ENCODE measurements around the gene ATP2B2.
"Not testable (repeated sequence)": the region's sequence is repeated elsewhere in the genome, so short reads cannot be mapped to it uniquely, and the experiment has no call there.

Gene ATP2B2

DNA sequence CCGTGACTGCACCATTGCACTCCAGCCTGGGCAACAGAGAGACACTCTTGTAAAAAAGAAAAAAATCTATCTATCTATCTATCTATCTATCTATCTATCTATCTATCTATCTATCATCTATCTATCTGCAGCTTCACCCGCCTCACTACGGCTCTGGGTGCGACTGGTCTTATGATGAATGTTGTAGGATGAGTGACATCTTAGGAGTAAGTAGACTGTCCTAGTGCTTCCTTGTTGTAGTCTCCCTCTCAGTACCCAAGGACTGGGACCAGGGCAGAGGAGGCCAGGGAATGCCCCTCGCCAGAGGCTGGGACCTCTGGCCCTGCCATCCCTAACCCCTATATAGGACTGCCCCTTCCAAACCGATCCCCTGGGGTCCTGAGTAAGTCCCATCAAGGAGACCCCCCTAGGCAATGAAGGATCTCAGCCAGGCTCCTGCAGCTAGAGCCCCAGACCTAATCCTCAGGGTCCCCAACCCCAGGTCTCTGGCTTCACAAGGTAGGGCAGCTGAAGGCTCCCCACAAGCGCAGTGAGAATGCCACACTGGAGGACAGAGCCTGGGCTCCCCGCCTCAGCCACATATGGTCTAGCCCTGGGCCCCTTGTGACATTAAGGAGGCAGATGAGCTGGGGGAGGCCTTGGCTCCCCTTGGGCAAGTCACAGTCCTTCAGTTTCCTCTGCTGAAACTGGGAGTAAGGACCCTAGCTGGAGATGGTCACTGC is 183.6 kb downstream of the ATP2B2 start:
- DNase-seq, result no peak

DNA sequence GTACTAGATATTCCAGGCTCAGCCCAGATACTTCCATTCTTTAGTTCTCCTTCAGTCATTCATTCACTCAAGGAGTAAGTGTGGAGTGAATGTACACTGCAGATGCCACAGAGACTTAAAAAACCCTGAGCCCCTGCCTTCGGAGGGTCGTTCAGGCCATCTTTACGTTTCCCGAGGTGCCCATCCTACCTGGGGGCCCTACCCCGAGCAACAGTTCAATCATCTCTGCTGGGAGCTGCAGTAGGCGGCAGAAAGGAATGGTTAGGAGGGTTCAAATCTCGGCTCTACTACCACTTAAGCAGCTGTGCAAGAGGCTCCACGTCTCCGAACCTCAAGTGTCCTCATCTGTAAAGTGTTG is 185.1 kb downstream of the ATP2B2 start:
- DNase-seq, result no peak

DNA sequence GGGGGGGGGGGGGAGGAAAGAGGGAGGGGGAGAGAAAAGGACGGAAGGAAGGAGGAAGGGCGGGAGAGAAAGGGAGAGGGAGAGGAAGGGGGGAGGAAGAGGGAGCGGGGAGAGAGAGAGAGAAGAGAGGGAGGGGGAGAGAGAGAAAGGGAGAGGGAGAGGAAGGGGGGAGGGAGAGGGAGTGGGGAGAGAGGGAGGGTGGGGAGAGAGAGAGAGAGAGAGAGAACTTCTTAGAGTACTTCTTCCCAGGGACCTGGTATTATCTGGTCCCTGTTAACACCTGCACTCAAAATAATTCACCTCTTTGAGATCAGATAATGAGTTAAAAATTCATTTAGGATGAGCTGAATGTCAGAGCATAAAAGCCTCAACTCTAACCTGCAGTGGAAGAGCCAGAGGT is 185.6 kb downstream of the ATP2B2 start:
- no peak for DNase-seq

DNA sequence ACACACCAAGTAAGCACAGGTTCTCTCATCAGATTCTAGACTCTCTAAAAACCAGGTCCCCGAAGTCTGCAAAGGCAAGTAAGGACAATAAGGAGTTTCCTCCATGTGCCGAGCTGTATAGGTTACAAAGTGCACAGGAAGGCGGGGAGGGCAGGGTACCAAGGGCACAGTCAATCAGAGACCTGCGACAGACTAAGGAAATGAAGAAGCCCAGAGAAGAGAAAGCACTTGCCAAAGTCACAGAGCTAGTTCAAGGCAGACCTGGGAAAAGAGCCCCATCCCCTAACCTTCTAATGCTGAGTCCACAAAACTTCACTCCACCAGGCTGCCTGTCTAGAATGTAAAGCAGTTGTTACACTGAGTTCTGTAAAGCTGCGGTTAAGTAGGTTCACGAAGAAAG is 186.1 kb downstream of the ATP2B2 start:
- DNase-seq, result no peak

DNA sequence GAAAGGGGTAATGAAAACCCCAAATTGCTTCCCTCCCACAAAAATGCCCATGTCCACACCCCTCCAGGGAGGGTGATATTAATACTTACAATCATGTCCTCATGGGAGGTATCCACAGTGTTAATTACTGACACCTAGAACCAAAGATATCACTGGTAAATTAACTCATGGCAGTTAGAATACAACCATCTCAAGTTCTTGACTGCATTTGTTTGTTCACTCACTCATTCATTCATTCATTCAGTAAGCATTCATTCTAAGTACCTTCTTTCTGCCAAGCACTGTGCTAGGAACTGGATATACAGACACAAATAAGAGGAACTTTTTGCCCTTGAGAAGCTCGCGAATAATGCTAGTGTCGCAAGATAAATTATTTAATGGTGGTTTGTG is 187.4 kb downstream of the ATP2B2 start:
- DNase-seq, result no peak

DNA sequence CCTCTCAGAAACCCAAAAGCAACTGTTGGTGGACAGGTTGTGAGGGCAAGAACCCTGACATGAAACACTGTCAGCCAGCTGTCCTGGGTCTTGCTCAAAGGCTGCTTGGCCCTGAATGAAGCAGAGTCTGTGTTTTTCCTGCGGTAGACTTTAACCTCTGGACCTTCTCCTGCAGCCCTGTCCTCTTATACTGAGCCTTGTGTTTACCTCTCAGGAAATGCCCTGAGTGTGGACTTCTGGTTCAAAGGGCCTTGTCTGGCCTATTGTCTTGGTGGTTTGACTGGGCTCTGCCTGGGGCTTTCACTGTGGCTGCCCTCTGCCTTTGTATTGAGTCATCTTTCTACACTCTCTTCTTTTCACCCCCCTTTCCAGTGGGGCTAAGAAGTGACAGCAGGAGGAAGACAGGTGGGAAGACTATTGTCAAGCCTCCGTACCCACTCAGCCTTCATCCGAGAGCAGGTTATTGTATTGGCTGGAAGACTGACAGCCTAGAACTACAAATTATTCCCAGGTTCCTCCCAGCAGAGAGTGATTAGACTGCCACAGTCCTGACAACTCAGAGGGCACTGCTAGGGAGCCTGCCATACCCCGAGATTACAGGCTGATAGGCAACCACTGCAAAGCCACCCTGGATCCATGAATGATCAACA is 187.9 kb downstream of the ATP2B2 start:
- DNase-seq, result no peak

DNA sequence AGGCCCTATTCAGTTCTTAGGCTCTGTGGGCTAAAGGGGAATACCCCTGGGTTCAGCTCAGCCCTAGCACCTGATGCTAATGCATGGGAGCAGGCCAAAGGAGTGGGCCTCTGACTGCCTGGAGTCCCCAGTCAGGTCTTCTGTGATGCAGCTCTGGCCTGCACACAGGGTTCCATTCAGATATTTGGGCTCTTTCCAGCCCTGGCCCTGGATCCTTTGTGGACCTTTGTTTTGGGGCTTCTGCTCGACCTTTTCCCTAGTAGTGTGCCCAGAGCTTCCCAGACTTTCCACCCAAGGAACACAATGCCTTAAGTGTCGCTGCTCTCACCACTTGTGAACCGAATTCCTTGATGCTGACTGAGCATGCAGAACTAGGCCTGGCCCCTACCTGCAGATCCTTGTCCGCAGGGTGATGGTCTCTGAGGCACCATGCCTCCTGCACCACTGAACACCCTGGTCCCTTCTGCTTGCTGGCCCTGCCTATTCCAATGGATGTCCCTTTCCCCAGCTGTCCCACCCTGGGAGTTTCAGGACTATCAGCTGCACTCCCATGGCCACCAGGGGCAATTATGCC is 189.5 kb downstream of the ATP2B2 start:
- peak in 6 of 14 donors; percentile 5 to 66 (median 12) for DNase-seq

DNA sequence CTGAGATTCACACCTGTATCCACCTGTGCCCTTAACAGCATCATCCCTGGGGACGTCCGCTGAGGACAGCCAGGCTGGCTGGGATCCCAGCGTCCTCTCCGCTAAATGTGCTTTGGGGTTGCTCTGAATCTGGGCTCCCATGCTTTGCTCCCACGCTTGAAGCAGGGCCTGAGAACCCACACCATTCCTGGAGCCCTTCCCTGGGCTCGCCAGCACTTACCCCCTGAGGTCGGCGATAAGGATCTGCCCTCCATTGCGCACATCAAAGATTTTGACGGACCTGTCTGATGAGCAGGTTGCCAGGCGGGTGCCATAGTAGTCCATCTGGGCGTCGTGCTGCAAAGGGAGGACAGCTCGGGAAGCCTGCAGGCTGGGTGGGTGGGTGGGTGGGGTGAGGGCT is 190.3 kb downstream of the ATP2B2 start:
- no peak for DNase-seq

DNA sequence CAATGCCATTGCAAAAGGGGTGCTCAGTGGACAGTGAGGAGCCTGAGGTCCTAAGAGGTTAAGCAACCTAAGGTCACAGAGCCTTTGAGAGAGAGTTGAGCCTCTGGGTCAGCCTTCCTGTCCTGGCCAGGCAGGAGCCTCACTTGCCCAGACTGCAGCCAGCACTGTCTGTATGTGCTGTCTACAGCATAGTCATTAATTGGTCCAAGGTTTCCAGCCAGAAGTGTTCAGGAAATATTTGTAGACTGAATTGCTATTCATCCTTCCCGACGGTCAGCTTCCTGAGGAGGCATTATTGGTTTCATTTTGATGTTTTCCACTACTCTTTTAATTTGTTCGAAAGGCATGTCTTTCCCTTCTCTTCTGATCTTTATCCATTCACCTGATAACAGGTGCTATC is 192.5 kb downstream of the ATP2B2 start:
- no peak for DNase-seq

DNA sequence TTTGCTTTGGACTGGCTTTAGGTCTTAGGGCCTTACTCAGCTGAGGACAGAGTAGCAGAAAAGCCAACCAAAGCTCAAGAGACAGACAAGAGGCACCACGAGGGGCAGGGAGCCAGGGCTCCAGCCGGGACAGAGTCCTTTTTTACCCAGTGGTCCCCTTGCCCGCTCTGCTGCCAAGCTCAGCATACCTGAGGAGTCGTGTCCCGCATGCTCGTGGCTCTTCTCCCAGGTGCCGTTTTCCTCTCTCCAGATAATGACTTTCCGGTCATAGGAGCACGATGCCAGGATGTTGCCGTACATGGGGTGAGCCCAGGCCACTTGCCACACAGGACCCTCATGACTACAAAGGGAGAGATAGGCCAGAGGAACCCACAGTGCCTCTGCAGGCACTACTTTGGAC is 193.0 kb downstream of the ATP2B2 start:
- no peak for DNase-seq

DNA sequence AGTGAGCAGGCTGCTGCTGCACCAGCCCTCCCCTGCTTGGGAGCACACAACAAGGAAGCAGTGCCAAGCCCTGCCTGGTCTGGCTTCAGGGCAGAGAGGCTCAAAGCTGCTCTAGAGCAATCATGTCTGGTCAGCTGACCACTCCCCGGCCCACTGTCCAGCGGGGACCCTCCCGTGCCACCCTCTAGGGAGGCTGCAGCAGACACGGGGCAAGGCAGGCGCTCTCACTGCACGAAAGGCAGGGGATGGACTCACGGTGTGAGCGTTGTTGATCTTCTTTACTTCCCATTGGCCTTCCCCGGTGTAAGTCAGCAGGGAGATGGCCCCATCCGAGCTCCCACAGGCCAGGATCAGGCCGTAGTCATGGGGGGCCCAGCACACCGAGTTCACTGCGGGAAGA is 193.7 kb downstream of the ATP2B2 start:
- no peak for DNase-seq

DNA sequence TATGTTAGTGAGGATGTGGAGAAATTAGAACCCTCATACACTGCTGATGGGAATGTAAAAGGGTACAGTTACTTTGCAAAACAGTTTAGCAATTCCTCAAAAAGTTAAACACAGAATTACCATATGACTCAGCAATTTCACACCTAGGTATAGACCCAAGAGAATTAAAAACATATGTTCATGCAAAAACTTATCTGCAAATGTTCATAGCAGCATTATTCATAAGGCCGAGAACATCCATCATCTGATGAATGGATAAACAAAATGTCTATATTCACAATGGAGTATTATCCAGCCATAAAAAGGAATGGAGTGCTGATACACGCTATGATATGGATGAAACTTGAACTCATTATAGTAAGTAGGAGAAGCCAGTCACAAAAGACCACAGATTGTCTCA is 194.8 kb downstream of the ATP2B2 start:
- no peak for DNase-seq

DNA sequence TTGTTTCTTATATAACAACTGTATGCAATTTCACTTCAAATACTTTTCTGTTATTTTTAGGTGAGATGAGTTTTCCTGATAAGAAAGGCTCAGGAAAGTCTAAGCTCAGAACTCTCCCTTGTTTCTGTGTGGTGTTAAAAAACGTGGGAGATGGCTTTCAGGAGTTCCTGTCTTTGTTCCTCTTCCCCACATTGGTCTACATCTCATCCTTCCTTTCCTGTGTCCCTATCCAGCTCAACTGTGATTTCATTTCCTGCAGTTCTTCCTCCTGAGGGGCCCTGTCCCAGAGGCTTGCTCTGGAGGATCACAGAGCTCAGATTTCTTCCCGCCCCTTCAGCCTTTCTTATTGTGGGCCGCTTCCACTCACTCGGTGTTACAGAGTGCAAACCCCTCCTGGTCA is 195.7 kb downstream of the ATP2B2 start:
- no peak for DNase-seq

DNA sequence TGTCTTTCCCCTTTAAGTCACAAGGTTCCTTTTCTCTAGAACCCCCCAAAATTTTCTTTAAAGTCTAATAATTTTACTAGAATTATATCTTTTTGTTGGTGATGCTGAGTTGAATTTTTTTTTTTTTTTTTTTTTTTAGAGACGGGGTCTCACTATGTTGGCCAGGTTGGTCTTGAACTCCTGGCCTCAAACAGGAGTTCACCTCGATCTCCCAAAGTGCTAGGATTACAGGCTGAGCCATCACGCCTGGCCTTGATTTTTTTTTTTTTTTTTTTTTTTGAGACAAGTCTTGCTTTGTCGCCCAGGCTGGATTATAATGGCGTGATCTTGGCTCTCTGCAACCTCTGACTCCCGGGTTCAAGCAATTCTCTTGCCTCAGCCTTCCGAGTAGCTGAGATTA is 196.7 kb downstream of the ATP2B2 start:
- DNase-seq, result no peak

DNA sequence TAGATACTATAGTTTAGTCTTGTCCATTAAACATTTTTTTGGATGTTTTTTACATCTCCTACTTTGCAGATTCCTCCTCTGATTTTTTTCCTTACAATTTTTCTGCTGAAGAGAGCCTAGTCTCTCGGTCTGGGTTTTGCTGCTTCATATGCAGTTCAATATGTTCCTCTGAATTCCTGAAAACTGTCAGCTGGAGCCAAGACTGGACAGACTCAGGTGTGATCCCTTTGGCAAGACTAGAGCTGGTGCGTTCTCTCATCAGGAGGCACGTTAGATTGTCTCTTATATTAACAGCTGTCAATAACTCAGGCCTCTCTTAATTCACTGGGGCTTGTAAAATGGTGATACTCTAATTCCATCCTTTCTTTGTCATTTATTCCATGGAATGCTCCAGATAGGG is 199.2 kb downstream of the ATP2B2 start:
- DNase-seq, result no peak

DNA sequence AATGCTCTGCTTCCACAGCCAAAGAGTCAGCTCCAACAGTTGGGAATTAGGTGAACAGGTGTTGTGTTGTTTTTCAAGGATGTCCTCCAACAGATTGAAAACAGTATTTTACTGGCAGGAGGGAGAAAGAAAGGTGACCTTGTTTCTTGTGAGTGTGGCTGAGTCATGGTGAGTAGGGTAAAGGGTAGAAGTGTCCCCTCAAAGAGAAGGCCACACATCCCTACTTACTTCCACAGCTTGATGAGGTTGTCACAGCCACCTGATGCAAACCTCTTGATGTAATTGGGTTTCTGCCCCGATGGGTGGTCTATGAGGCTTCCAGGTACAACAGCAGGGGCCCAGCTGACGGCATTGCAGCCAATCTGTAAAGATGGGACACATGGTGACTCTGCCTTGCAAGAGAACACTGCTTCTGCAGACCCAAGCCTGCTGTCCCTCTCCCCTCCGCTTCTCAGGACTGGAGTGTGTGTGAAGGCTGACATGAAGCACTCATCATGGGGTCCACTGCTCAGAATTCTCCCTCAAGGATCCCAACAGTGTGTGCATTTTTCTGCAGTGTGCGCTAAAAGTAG is 200.0 kb downstream of the ATP2B2 start:
- DNase-seq, result peak in 1 of 14 donors; percentile 44

DNA sequence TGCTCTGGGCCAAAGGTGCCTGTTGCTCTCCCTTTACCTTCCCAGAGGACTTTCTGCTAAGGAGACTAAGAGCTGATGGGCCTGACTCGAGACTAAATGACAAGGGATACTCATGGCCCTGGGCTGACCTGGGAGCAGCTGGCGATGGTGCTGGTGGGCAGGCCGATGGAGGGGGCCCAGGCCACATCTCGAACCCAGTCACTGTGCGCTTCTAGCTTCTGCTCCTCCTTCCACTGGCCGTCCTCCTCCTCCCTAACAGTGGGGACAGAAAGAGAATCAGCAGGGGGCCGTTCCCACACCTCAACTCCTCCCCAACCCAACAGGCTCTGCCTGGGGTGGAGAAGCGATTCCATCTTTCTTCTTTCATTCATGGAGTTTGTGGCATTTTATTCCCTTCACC is 200.5 kb downstream of the ATP2B2 start:
- no peak for DNase-seq

DNA sequence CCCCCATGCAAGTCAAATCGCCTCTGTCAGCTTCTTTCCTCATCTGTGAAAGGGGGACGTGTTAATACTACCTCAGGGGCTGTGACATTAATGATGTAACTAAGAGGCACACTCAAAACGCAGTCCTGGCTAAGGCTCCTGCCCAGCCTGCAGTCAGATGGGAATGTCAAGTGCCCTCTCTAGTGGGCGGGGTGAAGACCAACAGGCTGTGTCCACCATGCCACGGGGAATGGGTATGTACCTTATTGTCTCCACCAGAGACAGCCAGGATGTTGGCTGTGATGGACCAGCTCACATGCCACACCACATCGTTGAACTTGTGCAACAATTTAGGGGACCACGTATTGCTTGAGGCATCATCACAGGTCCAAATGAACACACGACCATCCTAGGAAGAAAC is 201.6 kb downstream of the ATP2B2 start:
- DNase-seq, result no peak

DNA sequence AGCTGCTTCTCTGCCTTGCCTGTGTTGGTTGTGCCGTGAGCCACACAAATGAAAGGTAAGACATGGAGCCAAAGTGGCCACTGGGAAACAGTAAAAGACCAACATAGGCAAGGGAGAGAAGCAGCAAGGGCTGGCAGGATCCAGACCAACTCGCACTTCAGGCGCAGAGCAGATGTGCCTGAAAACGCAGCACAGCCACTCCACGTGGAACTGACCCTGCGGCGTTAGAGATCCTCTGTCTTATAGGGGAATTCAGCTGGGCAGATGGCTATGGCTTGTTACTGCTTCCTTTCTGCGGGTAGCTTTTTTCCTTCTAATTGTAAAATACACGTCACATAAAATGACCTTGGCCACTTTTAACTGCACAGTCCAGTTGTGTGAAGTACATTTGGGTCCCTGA is 202.3 kb downstream of the ATP2B2 start:
- no peak for DNase-seq

DNA sequence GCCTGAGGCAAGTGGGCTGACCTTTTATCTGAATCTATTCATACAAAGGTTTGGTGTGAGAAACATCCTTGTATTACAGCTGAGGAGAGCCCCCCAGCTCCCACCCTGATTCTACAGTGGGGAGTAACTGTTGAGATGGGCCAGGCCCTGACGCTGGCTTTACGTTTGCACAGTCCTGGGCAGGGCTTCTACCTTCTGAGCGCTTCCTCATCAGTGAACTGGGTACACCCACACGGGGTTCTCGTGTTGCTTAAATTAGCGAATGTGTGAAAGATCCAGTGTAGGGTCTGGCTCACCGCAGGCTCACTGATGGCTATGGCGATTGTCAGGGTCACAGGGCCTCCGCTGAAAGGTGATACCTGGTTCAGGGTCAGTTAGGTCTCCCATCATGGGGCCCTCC is 205.3 kb downstream of the ATP2B2 start:
- DNase-seq, result no peak

DNA sequence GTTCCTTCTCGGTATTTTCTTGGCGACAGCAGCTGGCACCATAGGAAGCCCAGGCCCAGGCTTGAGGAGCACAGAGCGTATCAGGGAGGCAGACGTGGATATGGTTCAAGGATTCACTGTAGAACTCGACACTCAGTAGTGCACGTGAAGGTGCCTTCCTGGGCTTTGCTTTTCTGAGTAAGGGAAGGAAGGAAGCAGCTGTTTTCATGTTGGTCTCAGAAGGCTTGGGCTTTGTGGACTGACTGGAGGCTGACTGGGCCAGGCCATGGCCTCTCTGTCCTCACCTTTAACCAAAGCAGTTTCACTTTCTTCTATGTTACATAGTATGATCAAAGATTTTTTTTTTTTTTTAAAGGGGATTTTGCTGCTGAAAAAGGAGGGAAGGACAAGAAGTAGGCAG is 205.7 kb downstream of the ATP2B2 start:
- no peak for DNase-seq

DNA sequence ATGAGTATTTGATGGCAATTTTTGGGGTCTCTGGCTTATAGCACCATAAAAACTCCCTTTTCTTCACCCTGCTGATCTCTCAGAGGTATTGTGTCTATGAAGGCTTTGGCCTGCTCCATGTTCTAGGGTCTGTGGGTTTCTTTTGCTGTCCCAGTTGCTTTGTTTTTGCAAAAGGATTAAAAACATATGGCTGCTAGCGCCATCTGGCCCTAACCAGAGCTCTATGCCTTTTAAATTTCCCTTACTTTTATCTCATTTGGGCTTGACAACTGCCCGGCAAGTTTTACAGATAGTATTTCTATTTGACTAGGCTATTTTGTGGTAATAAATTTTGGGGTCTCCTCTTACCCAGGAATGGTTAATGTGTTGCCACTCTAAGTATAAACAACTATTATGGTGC is 206.2 kb downstream of the ATP2B2 start:
- DNase-seq, result no peak

DNA sequence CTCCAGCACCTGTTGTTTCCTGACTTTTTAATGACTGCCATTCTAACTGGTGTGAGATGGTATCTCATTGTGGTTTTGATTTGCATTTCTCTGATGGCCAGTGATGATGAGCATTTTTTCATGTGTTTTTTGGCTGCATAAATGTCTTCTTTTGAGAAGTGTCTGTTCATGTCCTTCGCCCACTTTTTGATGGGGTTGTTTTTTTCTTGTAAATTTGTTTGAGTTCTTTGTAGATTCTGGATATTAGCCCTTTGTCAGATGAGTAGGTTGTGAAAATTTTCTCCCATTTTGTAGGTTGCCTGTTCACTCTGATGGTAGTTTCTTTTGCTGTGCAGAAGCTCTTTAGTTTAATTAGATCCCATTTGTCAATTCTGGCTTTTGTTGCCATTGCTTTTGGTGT is 207.3 kb downstream of the ATP2B2 start:
- not testable (repeated sequence) for DNase-seq

DNA sequence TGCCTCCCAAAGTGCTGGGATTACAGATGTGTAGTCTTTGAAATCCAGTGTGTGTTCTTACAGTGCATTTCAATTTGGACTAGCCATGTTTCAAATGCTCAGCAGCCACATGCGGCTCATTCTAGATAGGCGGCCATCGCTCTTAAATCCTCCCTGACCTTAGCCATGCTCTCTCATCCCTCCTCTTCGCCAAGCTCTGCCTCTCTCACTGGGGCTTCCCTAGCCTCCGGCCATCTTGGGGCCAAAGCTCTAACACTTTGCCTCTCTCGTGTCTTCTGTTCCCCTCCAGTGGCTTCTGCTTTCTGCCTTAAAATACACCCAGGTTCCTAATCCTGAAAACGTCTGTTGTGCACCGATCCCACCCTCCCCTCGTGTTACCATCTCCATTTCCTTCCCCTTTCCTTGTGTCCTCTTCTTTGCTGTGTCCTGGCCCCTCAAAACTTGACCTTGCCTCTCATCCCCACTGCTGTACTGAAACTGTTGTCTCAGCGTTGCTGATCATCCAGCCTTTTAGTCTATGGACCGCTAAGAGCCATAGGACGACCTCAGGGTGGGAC is 211.3 kb downstream of the ATP2B2 start:
- DNase-seq, result no peak
